Osteocyte (in vitro differentiated cells): ENCODE measurements around the gene OR4D9. TPM values are rescaled to one million over a fixed set of nuclear protein-coding genes. Genes with fewer than 3 reads are reported as not detected.

Experiments used
- DNase-seq: peaks from one replicate; pipeline ENCODE4 v3.0.0; 2021; ENCODE audit warnings: mixed read lengths; ENCODE audit not compliant: unreplicated experiment; ENCODE audit errors: extremely low spot score
- H3K27ac Mint-ChIP-seq: one replicate; pipeline ENCODE4 v1.8.0; 2021; ENCODE audit warnings: mild to moderate bottlenecking, mixed read lengths; ENCODE audit not compliant: unreplicated experiment
- H3K27me3 Mint-ChIP-seq: one replicate; pipeline ENCODE4 v1.8.0; 2021; ENCODE audit warnings: mixed read lengths; ENCODE audit not compliant: unreplicated experiment
- H3K36me3 Mint-ChIP-seq: one replicate; pipeline ENCODE4 v1.8.0; 2021; ENCODE audit warnings: mixed read lengths; ENCODE audit not compliant: unreplicated experiment
- H3K4me1 Mint-ChIP-seq: one replicate; pipeline ENCODE4 v1.8.0; 2021; ENCODE audit warnings: mixed read lengths; ENCODE audit not compliant: unreplicated experiment
- H3K4me3 Mint-ChIP-seq: one replicate; pipeline ENCODE4 v1.8.0; 2021; ENCODE audit warnings: mild to moderate bottlenecking, moderate library complexity, mixed read lengths; ENCODE audit not compliant: unreplicated experiment
- H3K9me3 Mint-ChIP-seq: one replicate; pipeline ENCODE4 v1.8.0; 2021; ENCODE audit warnings: mixed read lengths; ENCODE audit not compliant: unreplicated experiment
- CTCF ChIP-seq: fragments of 200-600 bp; sonication (generic); IDR thresholded peaks from 2 replicates; pipeline ENCODE4 v1.5.0; 2021; ENCODE audit warnings: antibody characterized with exemption, mild to moderate bottlenecking, moderate library complexity
- total RNA-seq: library from RNA; stranded (reverse); gene quantifications from 2 replicates; pipeline ENCODE4 v1.2.1, GENCODE V29; 2021

The OR4D9 gene
- total RNA-seq, 1 donor from 2014 or later = not detected

- no peak for TF ChIP-seq CTCF
- Mint-ChIP-seq H3K27ac (peak overlapping the region; percentile 92), H3K9me3 (no peaks in the 10 kb centered on the region), H3K27me3 (no peaks in the 10 kb centered on the region), H3K36me3 (no peaks in the 10 kb centered on the region), H3K4me3 (peak overlapping the region; percentile 84), H3K4me1 (peaks cover 23% of the 10 kb centered on the region)
- DNase-seq = peak; percentile 89
These were observed 39.7 kb downstream of the OR4D9 start for GRCh38 chr11:59550842-59551658.

GRCh38 chr11:59551659-59552521, 40.6 kb downstream of the OR4D9 start:
- Mint-ChIP-seq H3K4me1 (peaks cover 31% of the 10 kb centered on the region), H3K9me3 (no peaks in the 10 kb centered on the region), H3K27me3 (no peaks in the 10 kb centered on the region), H3K4me3 (peak overlapping the region; percentile 84), H3K27ac (peak overlapping the region; percentile 92), H3K36me3 (no peaks in the 10 kb centered on the region)
- TF ChIP-seq CTCF = no peak
- no peak for DNase-seq

- Mint-ChIP-seq H3K27me3 (no peaks in the 10 kb centered on the region), H3K9me3 (no peaks in the 10 kb centered on the region), H3K27ac (peak overlapping the region; percentile 36), H3K4me1 (peaks cover 36% of the 10 kb centered on the region), H3K36me3 (no peaks in the 10 kb centered on the region), H3K4me3 (peak overlapping the region; percentile 56)
- DNase-seq = no peak
- TF ChIP-seq CTCF = no peak
These were observed 41.5 kb downstream of the OR4D9 start for GRCh38 chr11:59552844-59553243.

GRCh38 chr11:59553323-59553722, 42.0 kb downstream of the OR4D9 start:
- Mint-ChIP-seq H3K4me3 (no peak overlapping the region), H3K36me3 (no peaks in the 10 kb centered on the region), H3K4me1 (peaks cover 33% of the 10 kb centered on the region), H3K27me3 (no peaks in the 10 kb centered on the region), H3K27ac (no peak overlapping the region), H3K9me3 (no peaks in the 10 kb centered on the region)
- no peak for TF ChIP-seq CTCF
- no peak for DNase-seq

GRCh38 chr11:59555601-59556114, 44.3 kb downstream of the OR4D9 start:
- peaks cover 26% of the 10 kb centered on the region for H3K4me1 Mint-ChIP-seq
- no peaks in the 10 kb centered on the region for H3K36me3 Mint-ChIP-seq
- no peak for DNase-seq
- H3K27me3 Mint-ChIP-seq = no peaks in the 10 kb centered on the region
- TF ChIP-seq CTCF = no peak
- H3K27ac Mint-ChIP-seq = peak overlapping the region; percentile 96
- peak overlapping the region; percentile 87 for H3K4me3 Mint-ChIP-seq
- no peaks in the 10 kb centered on the region for H3K9me3 Mint-ChIP-seq
